Ramos (cell line): Measurements from ENCODE around the gene MBTD1.

Source experiments
- in situ Hi-C: fragments of 300-500 bp; cut with MboI; formaldehyde crosslinking; loops from one replicate; pipeline ENCODE4 v1.14.3; 2022; ENCODE audit warnings: low sequenced_read_pairs; ENCODE audit not compliant: unreplicated experiment

The MBTD1 gene

DNA sequence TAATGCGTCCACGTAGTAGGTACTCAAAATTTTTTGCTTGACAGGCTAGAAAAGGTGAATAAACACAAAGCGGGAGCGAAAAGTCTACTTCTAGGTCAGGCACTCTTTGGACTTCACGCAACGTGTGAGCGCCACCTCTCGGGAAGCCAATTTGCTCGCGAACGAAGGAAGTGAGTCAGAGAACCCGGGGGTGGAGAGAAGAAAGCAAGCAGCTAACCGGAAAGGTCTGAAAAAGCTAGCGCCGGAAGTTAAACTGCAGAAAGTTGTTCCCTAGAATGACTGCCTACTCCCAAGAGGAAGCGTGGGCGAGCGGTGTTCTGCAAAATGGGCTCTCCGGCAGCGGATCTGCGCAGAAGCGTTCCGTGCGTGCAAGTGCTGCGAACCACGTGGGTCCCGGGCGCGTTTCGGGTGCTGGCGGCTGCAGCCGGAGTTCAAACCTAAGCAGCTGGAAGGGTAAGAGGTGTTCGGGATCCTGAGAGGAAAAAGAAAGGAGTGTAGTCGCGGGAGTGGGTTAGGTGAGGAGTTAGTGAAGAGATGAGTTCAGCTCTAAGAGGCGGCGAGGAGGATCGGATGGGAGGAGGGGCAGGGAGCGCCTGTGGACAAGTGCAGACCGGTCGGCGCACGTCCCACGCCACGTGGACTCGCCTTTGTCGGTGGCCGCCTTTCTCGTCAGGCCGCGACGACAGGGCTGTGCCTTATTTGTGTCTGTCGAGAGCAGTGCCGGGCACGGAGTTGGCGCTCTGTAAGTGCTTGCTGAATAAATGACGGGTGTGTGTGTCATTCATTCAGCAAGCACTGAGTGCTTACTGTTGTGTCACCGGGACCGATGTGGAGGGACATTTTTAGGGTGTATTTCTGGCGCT lies 106.4 kb downstream of the MBTD1 start, which contains the start of gene NME1:
Gene NME1, plus strand, starts transcription at position 350 of the 863 bp plus-strand sequence. CDS start 2,096 bp downstream, outside the sequence.
- in situ Hi-C loops = loop anchor here (10.0 to 25.0 kb wide), 2 partner anchors 149 to 291 kb away; partner anchors contain the start of gene TOB1

DNA sequence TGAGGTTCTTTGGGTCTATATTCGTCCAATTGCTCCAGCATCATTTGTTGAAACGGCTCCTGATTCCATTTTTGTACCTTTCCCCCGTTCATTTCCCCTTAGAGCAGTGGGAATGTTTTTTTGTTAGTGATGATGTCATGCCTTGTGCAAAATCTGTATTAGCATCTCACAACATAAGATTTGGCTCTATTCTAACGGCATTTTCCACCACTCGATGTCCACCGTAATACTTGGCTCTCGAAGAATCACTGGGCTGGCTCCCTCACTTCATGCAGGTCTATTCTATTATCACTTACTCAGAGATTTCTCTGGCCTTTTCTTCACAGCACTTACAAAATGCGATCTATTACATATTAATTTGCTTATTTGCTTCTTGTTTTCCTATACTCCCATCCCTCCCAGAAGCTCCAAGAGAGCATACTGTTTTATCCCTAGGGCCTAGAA lies 107.1 kb downstream of the MBTD1 start:
- in situ Hi-C loops = loop anchor here (10.0 to 25.0 kb wide), 2 partner anchors 148 to 290 kb away; partner anchors contain the start of gene TOB1

DNA sequence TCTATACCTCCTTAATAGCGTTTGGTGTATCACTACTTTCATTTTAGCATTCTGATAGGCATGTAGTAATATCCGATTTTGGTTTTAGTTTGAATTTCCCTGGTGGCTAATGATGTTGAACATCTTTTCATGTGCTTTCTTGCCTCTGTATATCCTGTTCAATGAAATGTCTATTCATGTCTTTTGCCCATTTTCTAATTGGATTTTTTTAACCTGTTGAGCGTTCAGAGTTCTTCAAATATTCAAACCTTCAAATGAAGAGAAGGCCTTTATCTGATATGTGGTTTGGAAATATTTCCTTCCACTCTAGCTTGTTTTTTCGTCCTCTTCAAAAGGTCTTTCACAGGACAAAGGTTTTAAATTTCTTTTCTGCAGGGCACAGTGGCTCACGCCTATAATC lies 108.9 kb downstream of the MBTD1 start:
- in situ Hi-C loops = loop anchor here (10.0 to 25.0 kb wide), 2 partner anchors 146 to 289 kb away; partner anchors contain the start of gene TOB1

DNA sequence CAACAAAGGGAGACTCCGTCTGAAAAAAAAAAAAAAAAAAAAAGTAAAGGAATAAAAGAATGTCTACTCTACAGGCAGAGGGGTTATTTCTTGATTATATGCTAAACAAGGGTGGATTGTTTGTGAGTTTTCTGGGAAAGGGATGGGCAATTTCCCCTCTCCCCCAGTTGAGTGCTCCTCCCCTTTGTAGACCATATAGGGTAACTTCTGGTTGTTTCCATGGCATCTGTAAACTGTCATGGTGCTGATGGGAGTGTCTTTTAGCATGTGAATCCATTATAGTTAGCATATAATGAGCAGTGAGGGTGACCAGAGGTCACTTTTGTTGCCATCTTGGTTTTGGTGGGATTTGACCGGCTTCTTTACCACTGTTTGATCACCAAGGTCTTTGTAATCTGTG lies 110.7 kb downstream of the MBTD1 start:
- in situ Hi-C loops = no loop called here

DNA sequence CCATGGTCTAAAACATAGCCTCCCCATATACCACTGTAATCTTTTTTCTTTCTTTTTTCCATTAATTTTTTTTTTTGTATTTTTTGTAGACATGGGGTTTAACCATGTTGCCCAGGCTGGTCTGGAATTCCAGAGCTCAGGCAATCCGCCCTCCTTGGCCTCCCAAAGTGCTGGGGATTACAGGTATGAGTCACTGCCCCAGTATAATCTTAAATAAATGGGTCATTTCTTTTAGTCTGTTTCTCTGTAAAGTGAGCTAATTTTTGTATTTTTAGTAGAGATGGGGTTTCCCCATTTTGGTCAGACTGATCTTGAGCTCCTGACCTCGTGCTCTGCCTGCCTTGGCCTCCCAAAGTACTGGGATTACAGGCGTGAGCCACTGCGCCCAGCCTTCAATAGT lies 112.2 kb downstream of the MBTD1 start:
- in situ Hi-C loops = no loop called here

DNA sequence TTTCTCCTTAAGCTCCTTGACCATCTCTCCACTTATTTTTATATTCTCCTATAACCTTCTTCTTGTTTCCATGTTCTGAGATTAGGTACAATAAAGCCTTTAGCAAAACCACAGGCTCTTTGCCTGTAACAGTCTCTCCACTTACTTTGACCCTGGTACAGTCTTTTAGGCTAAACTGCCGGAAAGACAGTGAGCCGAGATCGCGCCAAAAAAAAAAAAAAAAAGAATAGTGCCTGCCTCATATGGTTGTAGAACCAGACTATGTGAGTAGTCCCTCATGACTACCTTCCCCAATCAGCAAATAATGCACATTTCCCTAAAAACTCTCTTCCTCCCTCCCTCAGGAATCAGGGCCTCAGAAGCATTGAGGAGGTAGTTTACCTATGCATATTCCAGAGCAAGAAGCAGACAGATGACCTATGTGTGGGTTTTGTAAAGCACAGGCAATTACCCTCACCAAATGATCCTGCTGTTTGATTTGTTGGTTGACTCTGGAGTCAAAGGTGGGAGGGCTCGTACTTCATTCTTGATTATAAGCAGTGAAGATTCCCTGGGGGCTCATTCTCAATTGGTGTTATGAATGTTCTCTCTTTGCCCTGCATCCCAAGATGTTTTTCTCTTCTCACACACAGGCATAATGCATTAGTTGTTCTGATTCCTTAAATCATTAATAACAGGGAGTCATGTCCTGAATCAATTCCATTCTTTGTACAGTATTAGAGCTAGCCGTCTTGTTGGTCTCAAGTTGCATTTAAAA lies 115.4 kb downstream of the MBTD1 start:
- in situ Hi-C loops = no loop called here

DNA sequence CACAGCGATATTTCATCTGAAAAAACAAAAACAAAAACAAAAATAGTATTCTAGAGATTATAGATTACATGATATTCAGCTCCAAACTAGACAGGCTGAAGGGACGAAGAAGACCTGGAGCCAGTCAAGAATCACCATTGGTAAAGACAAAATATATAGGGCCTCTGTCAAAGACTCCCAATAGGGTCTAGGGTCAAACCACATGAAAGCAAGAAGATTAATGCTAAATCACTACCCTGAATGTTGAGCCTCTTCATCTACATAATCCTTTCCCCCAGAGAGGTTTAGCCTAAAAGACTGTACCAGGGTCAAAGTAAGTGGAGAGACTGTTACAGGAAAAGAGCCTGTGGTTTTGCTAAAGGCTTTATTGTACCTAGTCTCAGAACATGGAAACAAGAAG lies 117.3 kb downstream of the MBTD1 start:
- in situ Hi-C loops = no loop called here

DNA sequence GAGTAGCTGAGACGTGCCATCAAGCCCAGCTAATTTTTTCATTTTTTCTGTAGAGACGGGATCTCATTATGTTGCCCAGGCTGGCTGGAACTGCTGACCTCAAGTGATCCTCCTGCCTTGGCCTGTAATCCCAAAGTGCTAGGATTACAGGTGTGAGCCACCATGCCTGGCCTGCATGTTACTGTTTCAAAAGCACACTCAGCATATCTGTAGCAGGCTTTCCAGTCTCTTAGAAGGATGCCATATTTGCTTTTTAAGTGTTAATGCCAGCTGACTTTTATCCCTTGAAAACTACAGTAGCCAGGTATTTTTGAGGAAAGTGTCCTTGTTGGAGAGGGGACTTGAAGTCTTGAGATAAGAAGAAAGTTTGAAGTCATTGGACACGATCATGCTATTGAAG lies 123.9 kb downstream of the MBTD1 start:
- in situ Hi-C loops = no loop called here

DNA sequence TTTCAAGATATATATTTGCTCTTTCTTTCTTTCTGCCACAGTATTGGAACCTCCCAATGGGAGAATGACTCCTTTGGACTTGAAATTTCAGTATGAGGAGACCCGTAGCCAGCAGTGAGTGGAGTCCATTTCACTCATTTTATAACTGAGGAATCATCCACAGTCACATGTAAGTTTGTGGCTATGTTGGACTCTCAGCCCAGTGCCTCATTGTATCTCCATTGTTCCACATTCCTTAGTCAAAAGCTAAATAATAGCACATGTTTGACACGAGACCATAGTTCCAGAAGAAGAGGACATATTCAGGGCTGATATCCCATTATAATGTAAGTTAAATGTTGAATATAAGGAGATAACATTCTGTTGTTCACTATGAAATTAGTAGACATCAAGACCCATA lies 126.5 kb downstream of the MBTD1 start:
- in situ Hi-C loops = no loop called here

DNA sequence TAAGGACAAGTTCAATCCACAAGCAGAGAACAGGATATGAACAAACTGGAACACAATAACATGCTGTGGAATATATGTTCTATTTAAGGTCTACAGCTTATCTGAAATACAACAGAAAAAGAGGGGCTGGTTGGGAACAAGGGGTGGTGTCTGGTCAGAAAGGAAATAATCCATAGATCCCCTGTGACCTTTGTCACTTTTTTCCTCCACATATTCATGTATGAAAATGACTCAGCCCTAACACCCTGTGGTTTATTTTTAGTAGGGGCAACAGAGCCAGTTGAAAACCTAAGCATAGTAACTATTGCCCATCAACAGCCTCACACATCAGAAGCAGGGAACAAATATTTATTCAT lies 126.9 kb downstream of the MBTD1 start:
- in situ Hi-C loops = no loop called here

DNA sequence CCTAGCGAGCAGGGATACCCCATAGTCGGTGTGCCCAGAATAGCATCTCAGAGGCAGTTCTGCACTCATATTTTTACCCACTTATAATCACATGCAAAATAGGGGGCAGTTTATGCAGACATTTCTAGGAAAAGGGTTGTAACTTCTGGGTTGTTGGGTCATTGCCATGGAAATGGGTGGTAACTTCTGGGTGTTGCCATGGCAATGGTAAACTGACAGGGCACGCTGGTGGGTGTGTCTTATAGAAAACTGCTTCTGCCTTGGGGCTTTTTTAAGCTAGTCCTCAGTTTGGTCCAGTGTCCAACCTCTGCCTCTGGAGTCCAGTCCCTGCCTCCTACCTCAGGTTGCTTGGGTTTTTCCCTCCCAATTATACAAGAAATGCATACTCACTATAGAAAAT lies 131.8 kb downstream of the MBTD1 start:
- in situ Hi-C loops = no loop called here
